CD4-positive, alpha-beta T cell treated with Interferon gamma for 1 hour (primary cell): ENCODE measurements around the gene BCAS3.
"Not testable (repeated sequence)": the region's sequence is repeated elsewhere in the genome, so short reads cannot be mapped to it uniquely, and the experiment has no call there.

Experiments used
- DNase-seq: peaks from one replicate; pipeline ENCODE4 v3.0.0-alpha.2; 2020

Gene BCAS3

GRCh38 chr17:60748204-60748603 is 70.6 kb downstream of the BCAS3 start:
- DNase-seq = no peak

GRCh38 chr17:60749050-60749449 is 71.4 kb downstream of the BCAS3 start:
- no peak for DNase-seq

DNA sequence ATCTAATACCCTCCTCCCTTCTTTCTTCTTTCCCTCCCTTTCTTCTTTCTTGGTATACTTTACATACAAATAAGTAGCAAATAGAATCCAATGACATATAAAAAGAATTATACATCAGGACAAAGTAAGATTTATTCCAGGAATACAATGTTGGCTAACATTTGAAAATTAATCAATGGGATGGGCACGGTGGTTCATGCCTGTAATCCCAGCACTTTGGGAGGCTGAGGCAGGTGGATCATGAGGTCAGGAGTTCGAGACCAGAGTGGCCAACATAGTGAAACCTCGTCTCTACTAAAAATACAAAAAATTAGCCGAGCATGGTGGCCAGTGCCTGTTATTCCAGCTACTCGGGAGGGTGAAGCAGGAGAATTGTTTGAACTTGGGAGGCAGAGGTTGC is 72.1 kb downstream of the BCAS3 start:
- no peak for DNase-seq

DNA sequence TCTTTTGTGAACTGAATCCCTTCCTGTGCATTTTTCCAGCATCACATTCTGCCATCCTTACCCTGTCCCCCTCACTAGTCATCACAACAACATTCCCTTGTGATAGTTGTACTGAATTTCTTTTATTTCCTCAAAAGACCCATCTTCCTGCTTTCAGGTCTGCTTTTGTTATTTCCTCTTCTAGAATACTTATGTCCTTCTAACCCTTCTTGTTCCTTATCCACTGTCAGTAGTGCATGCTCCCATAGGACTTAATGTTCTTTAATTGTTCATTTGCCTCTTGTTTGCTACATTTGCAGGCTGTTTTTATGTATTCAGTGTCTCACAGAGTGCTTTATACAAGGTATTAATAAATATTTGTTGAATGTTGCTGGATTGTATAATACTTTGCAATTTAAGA is 73.0 kb downstream of the BCAS3 start:
- no peak for DNase-seq

DNA sequence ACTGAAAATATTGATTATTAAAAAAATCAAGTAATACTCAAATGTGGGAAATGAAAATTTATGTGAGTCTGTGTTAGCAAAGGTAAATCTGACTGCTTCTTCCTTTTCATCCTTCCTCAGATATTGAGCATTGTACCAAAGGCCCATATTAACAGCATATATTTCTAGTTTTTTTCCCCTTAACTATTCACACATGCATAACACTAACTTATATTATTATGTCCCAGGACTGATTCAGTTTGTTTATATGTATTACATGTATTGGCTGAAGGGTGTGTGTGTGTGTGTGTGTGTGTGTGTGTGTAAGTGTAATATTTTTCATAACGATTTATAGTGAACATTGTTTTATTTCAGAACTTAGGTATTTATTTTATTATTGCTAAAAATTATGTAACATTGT is 74.2 kb downstream of the BCAS3 start:
- DNase-seq = no peak

GRCh38 chr17:60752873-60753577 is 75.4 kb downstream of the BCAS3 start:
- no peak for DNase-seq

DNA sequence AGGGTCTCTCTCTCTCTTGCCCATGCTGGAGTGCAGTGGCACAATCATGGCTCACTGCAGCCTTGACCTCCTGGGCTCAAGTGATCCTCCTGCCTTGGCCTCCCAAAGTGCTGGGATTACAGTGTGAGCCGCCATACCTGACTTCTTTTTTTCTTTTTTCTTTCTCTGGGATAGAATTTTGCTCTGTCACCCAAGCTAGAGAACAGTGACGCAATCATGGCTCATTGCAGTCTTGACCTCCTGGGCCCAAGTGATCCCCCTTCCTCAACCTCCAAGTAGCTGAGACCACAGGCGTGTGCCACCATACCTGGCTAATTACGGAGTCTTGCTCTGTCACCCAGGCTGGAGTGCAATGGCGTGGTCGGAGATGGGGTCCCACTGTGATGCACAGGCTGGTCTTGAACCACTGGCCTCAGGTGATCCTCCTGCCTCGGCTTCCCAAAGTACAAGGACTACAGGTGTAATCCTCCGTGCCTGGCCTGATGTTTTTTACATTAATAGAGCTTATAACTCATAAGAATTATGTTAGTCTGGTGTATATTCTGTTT is 76.5 kb downstream of the BCAS3 start:
- no peak for DNase-seq

GRCh38 chr17:60756798-60757197 is 79.1 kb downstream of the BCAS3 start:
- not testable (repeated sequence) for DNase-seq

GRCh38 chr17:60757437-60757836 is 79.8 kb downstream of the BCAS3 start:
- no peak for DNase-seq

GRCh38 chr17:60759756-60760155 is 82.1 kb downstream of the BCAS3 start:
- no peak for DNase-seq

DNA sequence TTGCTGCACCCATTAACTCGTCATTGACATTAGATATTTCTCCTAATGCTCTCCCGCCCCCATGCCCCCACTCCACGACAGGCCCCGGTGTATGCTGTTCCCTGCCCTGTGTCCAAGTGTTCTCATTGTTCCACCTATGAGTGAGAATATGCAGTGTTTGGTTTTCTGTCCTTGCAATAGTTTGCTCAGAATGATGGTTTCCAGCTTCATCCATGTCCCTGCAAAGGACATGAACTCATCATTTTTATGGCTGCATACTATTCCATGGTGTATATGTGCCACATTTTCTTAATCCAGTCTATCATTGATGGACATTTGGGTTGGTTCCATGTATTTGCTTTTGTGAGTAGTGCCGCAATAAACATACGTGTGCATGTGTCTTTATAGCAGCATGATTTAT is 83.7 kb downstream of the BCAS3 start:
- not testable (repeated sequence) for DNase-seq

- DNase-seq = no peak
Measured at GRCh38 chr17:60766778-60767190, 89.1 kb downstream of the BCAS3 start.

GRCh38 chr17:60767744-60768308 is 90.2 kb downstream of the BCAS3 start:
- no peak for DNase-seq

DNA sequence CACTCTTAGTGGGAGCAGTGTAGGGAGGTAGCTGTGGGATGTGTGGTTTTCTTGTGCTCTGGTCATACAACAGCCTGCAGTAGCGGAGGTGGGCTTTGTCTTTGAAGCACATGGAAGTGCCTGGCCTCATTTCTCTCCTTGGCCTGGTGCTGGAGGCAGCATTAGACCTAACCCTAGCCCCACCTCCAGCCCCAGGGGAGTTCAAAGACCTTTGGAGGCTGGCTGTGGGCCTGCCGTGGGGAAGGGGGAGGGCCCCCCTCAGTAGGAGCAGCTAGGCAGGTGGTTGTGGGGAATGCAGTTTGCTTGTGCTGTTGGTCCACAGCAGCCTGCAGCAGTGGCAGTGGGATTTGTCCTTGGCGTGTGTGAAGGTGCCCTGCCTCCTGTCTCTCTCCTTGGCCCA is 91.7 kb downstream of the BCAS3 start:
- DNase-seq = no peak

DNA sequence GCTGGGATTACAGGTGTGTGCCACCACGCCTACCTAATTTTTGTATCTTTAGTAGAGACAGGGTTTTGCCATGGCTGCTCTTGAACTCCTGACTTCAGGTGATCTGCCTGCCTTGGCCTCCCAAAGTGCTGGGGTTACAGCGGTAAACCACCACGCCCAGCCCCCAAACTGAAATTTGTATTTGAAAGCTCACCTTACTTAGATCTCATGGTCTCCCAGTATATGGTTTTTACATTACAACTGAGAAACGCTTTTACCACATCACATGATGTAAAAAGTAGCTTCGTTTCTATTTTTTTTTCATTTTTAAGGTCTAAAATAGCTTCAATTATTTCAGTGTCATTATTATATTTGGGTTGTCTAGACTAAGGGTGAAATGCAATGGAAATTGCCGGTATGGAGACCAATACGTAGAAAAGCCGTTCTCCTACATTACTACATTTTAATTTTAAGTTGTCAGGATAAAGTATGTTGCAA is 93.3 kb downstream of the BCAS3 start:
- DNase-seq = no peak

GRCh38 chr17:60771621-60772020 is 94.0 kb downstream of the BCAS3 start:
- DNase-seq = not testable (repeated sequence)

- DNase-seq = no peak
Measured at GRCh38 chr17:60773552-60773951, 95.9 kb downstream of the BCAS3 start.

- DNase-seq = no peak
Measured at GRCh38 chr17:60781880-60782412, 104.3 kb downstream of the BCAS3 start.

DNA sequence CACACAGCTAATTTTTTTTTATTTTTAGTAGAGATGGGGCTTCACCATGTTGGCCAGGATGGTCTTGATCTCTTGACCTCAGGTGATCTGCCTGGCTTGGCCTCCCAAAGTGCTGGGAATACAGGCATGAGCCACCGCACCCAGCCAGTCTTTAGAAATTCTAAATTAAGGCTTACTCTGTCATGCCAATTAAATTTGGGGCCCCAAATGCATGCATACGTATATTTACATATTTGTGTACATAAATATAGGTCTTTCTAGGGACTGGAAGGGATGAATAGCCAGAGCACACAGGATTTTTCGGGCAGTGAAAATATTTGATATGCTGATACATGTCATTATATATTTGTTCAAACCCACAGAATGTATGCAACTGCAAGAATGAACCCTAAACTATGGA is 105.1 kb downstream of the BCAS3 start:
- no peak for DNase-seq

- no peak for DNase-seq
Measured at GRCh38 chr17:60790205-60790604, 112.6 kb downstream of the BCAS3 start.

GRCh38 chr17:60792250-60792898 is 114.7 kb downstream of the BCAS3 start:
- no peak for DNase-seq

DNA sequence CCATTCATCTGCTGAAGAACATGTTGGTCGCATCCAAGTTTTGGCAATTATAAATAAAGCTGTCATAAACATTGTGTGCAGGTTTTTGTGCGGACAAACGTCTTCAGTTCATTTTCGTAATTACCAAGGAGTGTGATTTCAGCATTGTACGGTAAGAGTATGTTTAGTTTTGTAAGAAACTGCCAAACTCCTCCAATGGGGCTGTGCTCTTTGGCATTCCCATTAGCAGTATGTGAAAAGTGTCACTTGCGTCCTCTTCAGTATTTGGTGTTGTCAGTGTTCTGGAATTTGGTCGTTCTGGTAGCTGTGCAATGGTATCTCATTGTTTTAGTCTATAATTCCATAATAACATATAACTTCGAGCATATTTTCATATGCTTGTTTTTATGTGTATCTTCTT is 120.9 kb downstream of the BCAS3 start:
- no peak for DNase-seq

- DNase-seq = no peak
Measured at GRCh38 chr17:60802377-60802776, 124.7 kb downstream of the BCAS3 start.

- no peak for DNase-seq
Measured at GRCh38 chr17:60803059-60803458, 125.4 kb downstream of the BCAS3 start.
